Fibroblast of villous mesenchyme (primary cell): ENCODE measurements around the gene STUM. TPM values are rescaled to one million over a fixed set of nuclear protein-coding genes. Genes with fewer than 3 reads are reported as not detected.
"Not testable (repeated sequence)": the region's sequence is repeated elsewhere in the genome, so short reads cannot be mapped to it uniquely, and the experiment has no call there.

ENCODE experiments used
- DNase-seq: peaks from one replicate; pipeline ENCODE4 v3.0.0-alpha.2; 2010; ENCODE audit warnings: low read depth
- H3K4me3 ChIP-seq: 2 replicates; pipeline ENCODE4 v1.5.1; 2011; ENCODE audit warnings: low read depth, mild to moderate bottlenecking, low read length
- CTCF ChIP-seq: IDR thresholded peaks from 2 replicates; pipeline ENCODE4 v1.5.1; 2012; ENCODE audit warnings: low read depth, mild to moderate bottlenecking, low read length; ENCODE audit not compliant: insufficient read depth
- total RNA-seq: library from RNA; depleted of rRNA; stranded (reverse); fragments of >200 nt; gene quantifications from 2 replicates; pipeline ENCODE4 v1.2.3, GENCODE V29; 2012

Gene STUM
- total RNA-seq, 1 donor: under 0.01 TPM

DNA sequence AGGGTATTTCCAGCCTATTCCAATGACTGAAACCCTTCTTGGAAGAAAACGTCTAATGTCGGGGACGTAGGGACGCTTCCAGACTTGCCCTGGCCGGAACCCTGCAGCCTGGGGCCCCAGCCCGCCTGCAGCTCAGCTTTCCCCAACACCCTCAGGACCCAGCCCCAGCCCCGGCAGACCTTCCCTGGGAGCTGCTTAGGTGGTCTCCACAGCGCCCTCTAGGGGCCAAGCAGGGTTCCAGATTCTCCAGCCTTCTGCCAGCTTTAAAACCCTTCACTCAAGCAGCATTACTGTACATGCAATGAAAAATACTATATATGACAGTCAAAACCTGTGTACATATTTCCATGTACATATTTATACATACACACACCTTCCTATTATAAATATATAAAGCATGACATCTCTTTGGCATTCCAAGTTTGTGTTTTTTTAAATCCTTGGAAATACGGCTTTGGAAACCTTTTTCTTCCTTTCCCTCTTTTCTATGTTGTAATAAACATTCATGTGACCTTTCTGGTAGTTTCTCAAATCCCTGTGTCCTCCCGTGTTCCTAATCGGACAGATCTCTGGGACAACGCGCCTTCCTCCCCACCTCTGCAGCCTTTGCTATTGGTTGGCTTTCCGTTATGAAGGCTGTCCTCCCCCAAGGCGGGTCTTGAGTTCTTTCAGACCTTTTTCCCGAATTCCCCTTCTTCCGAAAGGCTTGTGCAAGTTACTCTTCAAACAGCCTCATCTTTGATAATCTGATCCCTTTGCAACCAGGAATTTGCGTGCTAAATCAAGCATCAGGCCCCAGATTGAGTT lies 60.3 kb downstream of the STUM start:
- H3K4me3 ChIP-seq: no peak overlapping the region
- TF ChIP-seq CTCF: peak; percentile 83
- DNase-seq: peak; percentile 78

DNA sequence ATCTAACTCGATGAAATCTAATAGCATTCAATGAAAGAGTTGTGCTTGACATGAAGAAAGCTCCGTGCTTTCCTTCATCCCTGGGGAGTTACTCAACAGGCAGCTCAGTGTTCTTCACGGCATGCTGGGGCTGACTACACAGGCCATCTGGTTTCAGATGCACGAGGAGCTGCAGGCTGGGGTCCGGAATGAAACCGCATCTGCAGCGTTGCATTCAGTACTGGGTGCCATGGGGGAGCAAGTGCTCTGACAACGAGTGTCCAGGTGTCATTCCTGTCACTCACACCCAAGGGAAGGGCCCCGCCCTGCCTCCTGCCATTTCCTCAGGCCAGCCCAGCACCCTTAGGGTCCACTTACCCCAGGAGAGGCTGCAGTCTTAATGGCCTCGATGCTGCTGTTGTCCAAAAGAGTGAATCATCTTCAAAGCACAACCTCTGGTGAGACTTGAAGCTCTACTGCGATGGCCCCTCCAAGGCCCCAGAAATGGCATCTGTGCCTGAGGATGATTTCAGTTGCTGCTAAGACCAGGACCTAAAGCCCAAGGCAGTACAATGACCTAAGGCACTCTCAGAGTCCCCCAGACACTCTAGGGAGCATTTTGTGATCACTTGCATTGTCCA lies 61.4 kb downstream of the STUM start:
- peak; percentile 56 for DNase-seq
- H3K4me3 ChIP-seq: no peak overlapping the region

GRCh38 chr1:226610671-226611070 lies 62.1 kb downstream of the STUM start:
- TF ChIP-seq CTCF: no peak
- DNase-seq: no peak
- no peak overlapping the region for H3K4me3 ChIP-seq

More for the DNA sequence above, 61.4 kb downstream of the STUM start:
- no peak for TF ChIP-seq CTCF

- no peak overlapping the region for H3K4me3 ChIP-seq
- DNase-seq: no peak
- TF ChIP-seq CTCF: no peak
Observed at GRCh38 chr1:226611301-226611700, 62.7 kb downstream of the STUM start.

- not testable (repeated sequence) for DNase-seq, H3K4me3 ChIP-seq
Observed at GRCh38 chr1:226611980-226612379, 63.4 kb downstream of the STUM start.

DNA sequence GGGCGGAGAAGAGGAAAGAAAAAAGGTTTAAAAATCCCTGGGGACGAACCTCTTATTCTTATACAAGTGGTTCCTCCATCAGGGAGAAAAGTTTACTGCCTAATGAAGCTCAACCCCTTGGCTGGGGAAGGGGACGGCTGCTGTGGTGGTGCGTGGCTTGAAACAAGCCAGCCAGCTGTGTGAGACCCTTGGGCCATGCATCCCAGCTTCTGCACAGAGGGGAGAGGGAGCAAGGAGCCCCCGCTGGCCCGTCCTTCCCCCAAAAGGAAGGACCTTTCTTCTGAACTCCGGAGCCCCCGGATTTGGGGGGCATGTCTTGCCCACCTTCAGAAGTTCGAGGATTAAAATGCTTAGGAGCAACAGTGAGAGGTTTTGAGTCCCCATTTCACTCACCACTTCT lies 67.3 kb downstream of the STUM start:
- TF ChIP-seq CTCF: no peak
- DNase-seq: no peak

GRCh38 chr1:226616636-226617035 lies 68.1 kb downstream of the STUM start:
- TF ChIP-seq CTCF: no peak
- no peak overlapping the region for H3K4me3 ChIP-seq
- DNase-seq: no peak

More for the DNA sequence above, 67.3 kb downstream of the STUM start:
- no peak overlapping the region for H3K4me3 ChIP-seq
